MCF 10A (cell line): ENCODE data around the gene GALNT14. TPM values are rescaled to one million over a fixed set of nuclear protein-coding genes. Genes with fewer than 3 reads are reported as not detected.

Experiments
- BruUV-seq: library from RNA; stranded (reverse); fragments of 400-500 nt; replicated peaks from 2 replicates; lab custom pipeline; 2021; lab: Mats Ljungman, UMichigan
- CTCF ChIA-PET: fragments of 300-600 bp; sonication (Branson Sonifier 250); formaldehyde crosslinking; extraction: SDS; loops from one replicate; lab custom pipeline; 2021; ENCODE audit warnings: antibody characterized with exemption, inconsistent platforms; lab: Yijun Ruan, JAX
- POLR2A ChIA-PET: fragments of 300-600, 350-650 bp; sonication (Branson Sonifier 250); formaldehyde crosslinking; extraction: SDS; loops from one replicate; lab custom pipeline; 2020; ENCODE audit warnings: antibody characterized with exemption, inconsistent platforms; lab: Yijun Ruan, JAX
- DNase-seq: peaks from one replicate; pipeline ENCODE4 v3.0.0-alpha.2; 2018; ENCODE audit not compliant: unreplicated experiment
- H3K27ac Mint-ChIP-seq: one replicate; pipeline ENCODE4 v1.8.0; 2022; ENCODE audit warnings: mild to moderate bottlenecking, low read depth, mixed read lengths; ENCODE audit not compliant: unreplicated experiment
- H3K27me3 Mint-ChIP-seq: one replicate; pipeline ENCODE4 v1.8.0; 2022; ENCODE audit warnings: mixed read lengths; ENCODE audit not compliant: insufficient read depth, unreplicated experiment
- H3K36me3 Mint-ChIP-seq: one replicate; pipeline ENCODE4 v1.8.0; 2022; ENCODE audit warnings: mild to moderate bottlenecking, moderate library complexity, mixed read lengths; ENCODE audit not compliant: insufficient read depth, unreplicated experiment
- H3K4me1 Mint-ChIP-seq: one replicate; pipeline ENCODE4 v1.8.0; 2022; ENCODE audit warnings: mixed read lengths; ENCODE audit not compliant: insufficient read depth, unreplicated experiment
- H3K4me3 Mint-ChIP-seq: one replicate; pipeline ENCODE4 v1.8.0; 2022; ENCODE audit warnings: mild to moderate bottlenecking, moderate library complexity, mixed read lengths; ENCODE audit not compliant: unreplicated experiment
- H3K9me3 Mint-ChIP-seq: one replicate; pipeline ENCODE4 v1.8.0; 2022; ENCODE audit warnings: mixed read lengths; ENCODE audit not compliant: unreplicated experiment
- intact Hi-C: fragments of 100-400 bp; cut with micrococcal nuclease; formaldehyde crosslinking; loops from 2 replicates; pipeline ENCODE4 v1.14.1; 2022
- total RNA-seq: library from RNA; stranded (reverse); gene quantifications from 2 replicates; pipeline ENCODE4 v1.2.3, GENCODE V29; 2022
- TF ChIP-seq, protein P1 (sequence below): fragments of 200-600 bp; IDR thresholded peaks from one replicate; pipeline ENCODE4 v1.8.0; 2022; ENCODE audit warnings: antibody characterized with exemption, mild to moderate bottlenecking; ENCODE audit not compliant: unreplicated experiment

The GALNT14 gene
- total RNA-seq, 1 experiment from 2014 or later: 4.6 TPM

DNA sequence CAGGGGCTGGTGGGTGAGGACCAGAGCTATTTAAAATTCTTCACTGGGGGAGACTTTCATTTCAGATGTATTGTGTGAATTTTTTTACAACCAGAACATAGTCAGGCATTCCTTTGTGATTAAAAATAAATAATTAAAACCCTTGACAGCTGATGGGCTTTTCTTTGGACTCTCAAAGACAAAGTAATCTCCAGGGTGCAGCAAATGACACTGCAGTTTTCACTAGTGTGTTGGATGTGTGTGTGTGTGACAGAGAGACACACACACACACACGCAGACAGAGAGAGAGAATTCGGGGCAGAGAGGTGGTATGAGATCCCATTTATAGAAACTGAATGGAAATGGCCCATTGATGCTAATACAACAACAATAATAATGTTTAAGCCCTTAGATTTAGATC is 10.3 kb upstream of the GALNT14 start:
- Mint-ChIP-seq H3K27me3 (peaks cover 11% of the 10 kb centered on the region), H3K4me1 (no peaks in the 10 kb centered on the region), H3K27ac (no peak overlapping the region), H3K4me3 (no peak overlapping the region), H3K9me3 (no peaks in the 10 kb centered on the region), H3K36me3 (no peaks in the 10 kb centered on the region)
- TF ChIP-seq, protein P1, sequence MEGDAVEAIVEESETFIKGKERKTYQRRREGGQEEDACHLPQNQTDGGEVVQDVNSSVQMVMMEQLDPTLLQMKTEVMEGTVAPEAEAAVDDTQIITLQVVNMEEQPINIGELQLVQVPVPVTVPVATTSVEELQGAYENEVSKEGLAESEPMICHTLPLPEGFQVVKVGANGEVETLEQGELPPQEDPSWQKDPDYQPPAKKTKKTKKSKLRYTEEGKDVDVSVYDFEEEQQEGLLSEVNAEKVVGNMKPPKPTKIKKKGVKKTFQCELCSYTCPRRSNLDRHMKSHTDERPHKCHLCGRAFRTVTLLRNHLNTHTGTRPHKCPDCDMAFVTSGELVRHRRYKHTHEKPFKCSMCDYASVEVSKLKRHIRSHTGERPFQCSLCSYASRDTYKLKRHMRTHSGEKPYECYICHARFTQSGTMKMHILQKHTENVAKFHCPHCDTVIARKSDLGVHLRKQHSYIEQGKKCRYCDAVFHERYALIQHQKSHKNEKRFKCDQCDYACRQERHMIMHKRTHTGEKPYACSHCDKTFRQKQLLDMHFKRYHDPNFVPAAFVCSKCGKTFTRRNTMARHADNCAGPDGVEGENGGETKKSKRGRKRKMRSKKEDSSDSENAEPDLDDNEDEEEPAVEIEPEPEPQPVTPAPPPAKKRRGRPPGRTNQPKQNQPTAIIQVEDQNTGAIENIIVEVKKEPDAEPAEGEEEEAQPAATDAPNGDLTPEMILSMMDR: no peak
- CTCF ChIA-PET: interaction anchor here (1.7 kb wide), 1 partner anchor 437 kb away, joined by 5 read pairs; no protein-coding TSS in a partner anchor
- intact Hi-C loops: no loop called here
- DNase-seq: no peak
- POLR2A ChIA-PET: no interaction called here
- no TSS peak for BruUV-seq

DNA sequence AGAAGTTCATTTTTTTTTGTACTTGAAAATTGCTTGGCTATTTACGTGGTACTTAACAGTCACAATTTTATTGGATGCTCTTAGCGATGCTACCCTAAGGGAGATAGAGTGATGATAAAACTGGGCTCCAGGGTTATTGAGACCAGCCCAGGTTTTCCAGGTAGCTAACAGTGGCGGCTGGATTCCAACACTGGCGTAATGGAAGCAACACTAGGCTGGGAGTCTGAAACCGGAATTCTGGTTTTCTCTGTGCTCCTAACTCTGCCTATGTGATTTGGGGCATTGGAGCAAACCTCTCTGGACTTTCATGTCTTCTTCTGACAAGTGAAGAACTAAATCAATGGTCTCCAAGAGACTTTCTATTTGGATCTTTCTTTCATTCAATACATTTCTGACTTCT is 9.4 kb upstream of the GALNT14 start:
- ChIA-PET POLR2A (no interaction called here), CTCF (no interaction called here)
- Mint-ChIP-seq H3K4me1 (no peaks in the 10 kb centered on the region), H3K9me3 (no peaks in the 10 kb centered on the region), H3K27ac (no peak overlapping the region), H3K36me3 (no peaks in the 10 kb centered on the region), H3K4me3 (no peak overlapping the region), H3K27me3 (peaks cover 14% of the 10 kb centered on the region)
- DNase-seq: no peak
- intact Hi-C loops: no loop called here
- BruUV-seq: no TSS peak
- TF ChIP-seq, protein P1: no peak

GRCh38 chr2:31142110-31142509 is 3.9 kb upstream of the GALNT14 start:
- H3K27ac Mint-ChIP-seq: no peak overlapping the region
- no peak for DNase-seq
- ChIA-PET CTCF (interaction anchor here (0.6 kb wide), 1 partner anchor 497 kb away, joined by 4 read pairs; no protein-coding TSS in a partner anchor), POLR2A (no interaction called here)
- BruUV-seq: no TSS peak
- H3K4me1 Mint-ChIP-seq: no peaks in the 10 kb centered on the region
- intact Hi-C loops: no loop called here
- H3K4me3 Mint-ChIP-seq: no peak overlapping the region
- TF ChIP-seq, protein P1: no peak
- H3K27me3 Mint-ChIP-seq: peaks cover 14% of the 10 kb centered on the region
- no peaks in the 10 kb centered on the region for H3K36me3 Mint-ChIP-seq
- no peaks in the 10 kb centered on the region for H3K9me3 Mint-ChIP-seq

DNA sequence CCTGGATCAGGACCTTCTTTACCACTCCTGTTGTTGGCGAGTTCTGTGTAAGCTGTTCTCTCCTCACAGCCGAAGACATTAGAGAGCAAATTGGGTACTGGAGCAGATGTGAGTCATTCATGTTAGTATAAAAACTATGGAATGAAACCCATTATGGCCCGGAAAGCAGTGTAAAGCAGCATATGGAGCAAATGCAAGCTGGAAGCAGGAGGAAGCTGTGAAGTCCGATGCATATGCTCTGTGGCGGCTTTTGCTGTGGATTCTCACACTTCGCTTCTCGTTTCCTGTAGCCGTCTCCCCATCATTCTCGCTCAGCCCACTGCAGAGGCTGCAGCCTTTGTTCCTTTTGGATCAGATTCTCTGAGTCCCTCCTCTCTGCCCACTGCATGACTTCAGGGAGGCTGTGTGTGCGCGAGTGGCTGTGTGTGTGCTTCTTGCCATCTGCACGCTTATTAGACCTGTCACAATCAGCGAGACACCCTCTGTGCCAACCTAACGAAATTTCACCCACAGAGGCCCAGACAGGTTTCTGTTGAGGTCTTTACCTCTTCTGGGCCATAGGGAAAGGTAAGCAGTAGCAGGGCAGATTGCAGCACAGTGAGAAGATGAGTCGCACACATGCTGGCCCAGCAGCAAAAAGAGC is 3.3 kb upstream of the GALNT14 start:
- intact Hi-C loops: no loop called here
- no peak for DNase-seq
- BruUV-seq: no TSS peak
- CTCF ChIA-PET: interaction anchor here (0.7 to 1.0 kb wide), 3 partner anchors 29 to 927 kb away, joined by 3 to 4 read pairs (median 3); no protein-coding TSS in a partner anchor
- Mint-ChIP-seq H3K9me3 (no peaks in the 10 kb centered on the region), H3K27me3 (peaks cover 16% of the 10 kb centered on the region), H3K4me3 (no peak overlapping the region), H3K36me3 (no peaks in the 10 kb centered on the region), H3K27ac (no peak overlapping the region), H3K4me1 (no peaks in the 10 kb centered on the region)
- POLR2A ChIA-PET: interaction anchor here (0.6 kb wide), 1 partner anchor 408 kb away, joined by 4 read pairs; no protein-coding TSS in a partner anchor
- TF ChIP-seq, protein P1: no peak
